Spinal cord (tissue), 10 donors: ENCODE measurements around the gene CCNG2. TPM values are rescaled to one million over a fixed set of nuclear protein-coding genes. Genes with fewer than 3 reads are reported as not detected.
A peak's percentile ranks its signal among the peaks of the same experiment; 100 is the strongest.

ENCODE experiments used
- DNase-seq, 6 donors: peaks; one replicate each; pipeline versions ENCODE4 v3.0.0 to v3.0.0-alpha.2; 2013 to 2015; ENCODE audit warnings: low spot score in 6 of 6, low read depth in 4 of 6
- H3K27ac ChIP-seq: one replicate; pipeline ENCODE4 v1.5.1; 2013; ENCODE audit warnings: low read depth, low read length, control low read depth
- H3K27me3 ChIP-seq: one replicate; pipeline ENCODE4 v1.6.1; 2013; ENCODE audit warnings: low read length; ENCODE audit not compliant: control insufficient read depth, insufficient read depth
- H3K36me3 ChIP-seq: one replicate; pipeline ENCODE4 v1.6.1; 2013; ENCODE audit warnings: low read length; ENCODE audit not compliant: control insufficient read depth, insufficient read depth
- H3K4me1 ChIP-seq: one replicate; pipeline ENCODE4 v1.6.1; 2013; ENCODE audit warnings: low read length; ENCODE audit not compliant: control insufficient read depth, insufficient read depth
- H3K4me3 ChIP-seq: one replicate; pipeline ENCODE4 v1.5.1; 2013; ENCODE audit warnings: low read depth, low read length, control low read depth
- H3K9me3 ChIP-seq: one replicate; pipeline ENCODE4 v1.6.1; 2013; ENCODE audit warnings: low read length; ENCODE audit not compliant: control insufficient read depth, insufficient read depth
- WGBS: methylation state at CpG from one replicate; pipeline ENCODE4 v1.1.5; 2013; ENCODE audit warnings: missing lambda C conversion rate; ENCODE audit not compliant: insufficient coverage; 5-methylcytosine and 5-hydroxymethylcytosine counted together
- polyA plus RNA-seq, 2 donors: library from polyadenylated mRNA; unstranded; fragments of 120-200 nt; gene quantifications; one replicate each; pipeline ENCODE4 v1.2.1, GENCODE V29; 2013; ENCODE audit not compliant: insufficient read length in 2 of 2
- total RNA-seq, 2 donors: library from RNA; depleted of rRNA in 1 of 2; stranded (reverse); fragments of 120-200 nt in 1 of 2; fragments of >200 nt in 1 of 2; gene quantifications; one replicate each; pipeline versions ENCODE4 v1.2.3 to v1.2.4, GENCODE V29; 2013 to 2014
- donor health status: healthy.

Gene CCNG2
- total and polyA plus RNA-seq, 4 donors: 45.7 to 62.1 (median 53.5) TPM

- 100% methylated on average over 1 of the region's 4 CpGs for WGBS
- Histone ChIP-seq H3K36me3 (no peaks in the 10 kb centered on the region), H3K27me3 (no peaks in the 10 kb centered on the region), H3K9me3 (no peaks in the 10 kb centered on the region), H3K4me1 (no peaks in the 10 kb centered on the region), H3K4me3 (no peak overlapping the region), H3K27ac (no peak overlapping the region)
- no peak for DNase-seq
These were observed 13.9 kb downstream of the CCNG2 start for GRCh38 chr4:77170926-77171325.

GRCh38 chr4:77172336-77172735 lies 15.3 kb downstream of the CCNG2 start:
- DNase-seq: no peak
- no peaks in the 10 kb centered on the region for H3K27me3 ChIP-seq

GRCh38 chr4:77174426-77174825 lies 17.4 kb downstream of the CCNG2 start:
- no peak overlapping the region for H3K27ac ChIP-seq
- DNase-seq: no peak
- no peaks in the 10 kb centered on the region for H3K9me3 ChIP-seq
- no peaks in the 10 kb centered on the region for H3K36me3 ChIP-seq
- 75% methylated on average over 3 of the region's 3 CpGs for WGBS
- H3K4me3 ChIP-seq: no peak overlapping the region
- H3K27me3 ChIP-seq: no peaks in the 10 kb centered on the region
- no peaks in the 10 kb centered on the region for H3K4me1 ChIP-seq

More at GRCh38 chr4:77172336-77172735, 15.3 kb downstream of the CCNG2 start:
- WGBS: no CpG with 5 or more reads among the region's 3 CpGs
- Histone ChIP-seq H3K4me1 (no peaks in the 10 kb centered on the region), H3K36me3 (no peaks in the 10 kb centered on the region), H3K27ac (no peak overlapping the region), H3K9me3 (no peaks in the 10 kb centered on the region), H3K4me3 (no peak overlapping the region)

- Histone ChIP-seq H3K4me1 (no peaks in the 10 kb centered on the region), H3K9me3 (no peaks in the 10 kb centered on the region), H3K27me3 (no peaks in the 10 kb centered on the region), H3K27ac (no peak overlapping the region), H3K36me3 (no peaks in the 10 kb centered on the region), H3K4me3 (no peak overlapping the region)
- WGBS: 22% methylated on average over 3 of the region's 3 CpGs
- DNase-seq: peak in 2 of 6 donors; percentile 25 to 33
These were observed 18.2 kb downstream of the CCNG2 start for GRCh38 chr4:77175201-77175611.

GRCh38 chr4:77176640-77177039 lies 19.6 kb downstream of the CCNG2 start:
- Histone ChIP-seq H3K36me3 (no peaks in the 10 kb centered on the region), H3K4me3 (no peak overlapping the region), H3K4me1 (no peaks in the 10 kb centered on the region), H3K27ac (no peak overlapping the region), H3K9me3 (no peaks in the 10 kb centered on the region), H3K27me3 (no peaks in the 10 kb centered on the region)
- DNase-seq: no peak
- WGBS: 37% methylated on average over 4 of the region's 6 CpGs

- Histone ChIP-seq H3K4me3 (no peak overlapping the region), H3K9me3 (no peaks in the 10 kb centered on the region), H3K4me1 (no peaks in the 10 kb centered on the region), H3K27me3 (no peaks in the 10 kb centered on the region), H3K27ac (no peak overlapping the region), H3K36me3 (no peaks in the 10 kb centered on the region)
- peak in 2 of 6 donors; percentile 48 to 51 for DNase-seq
- 11% methylated on average over 1 of the region's 3 CpGs for WGBS
These were observed 20.2 kb downstream of the CCNG2 start for GRCh38 chr4:77177199-77177598.

- Histone ChIP-seq H3K4me3 (no peak overlapping the region), H3K27me3 (no peaks in the 10 kb centered on the region), H3K36me3 (no peaks in the 10 kb centered on the region), H3K9me3 (no peaks in the 10 kb centered on the region), H3K27ac (no peak overlapping the region), H3K4me1 (no peaks in the 10 kb centered on the region)
- WGBS: 91% methylated on average over 1 of the region's 2 CpGs
- DNase-seq: no peak
These were observed 21.6 kb downstream of the CCNG2 start for GRCh38 chr4:77178560-77178959.

GRCh38 chr4:77179519-77179918 lies 22.5 kb downstream of the CCNG2 start:
- H3K4me3 ChIP-seq: no peak overlapping the region
- no peak overlapping the region for H3K27ac ChIP-seq
- DNase-seq: no peak

GRCh38 chr4:77181720-77182119 lies 24.7 kb downstream of the CCNG2 start:
- Histone ChIP-seq H3K27ac (no peak overlapping the region), H3K4me3 (no peak overlapping the region), H3K36me3 (no peaks in the 10 kb centered on the region), H3K4me1 (no peaks in the 10 kb centered on the region), H3K9me3 (no peaks in the 10 kb centered on the region), H3K27me3 (no peaks in the 10 kb centered on the region)
- DNase-seq: no peak
- 81% methylated on average over 2 of the region's 4 CpGs for WGBS

More at GRCh38 chr4:77179519-77179918, 22.5 kb downstream of the CCNG2 start:
- no peaks in the 10 kb centered on the region for H3K27me3 ChIP-seq
- H3K36me3 ChIP-seq: no peaks in the 10 kb centered on the region
- no peaks in the 10 kb centered on the region for H3K4me1 ChIP-seq
- no peaks in the 10 kb centered on the region for H3K9me3 ChIP-seq

- no peak overlapping the region for H3K27ac ChIP-seq
- no peaks in the 10 kb centered on the region for H3K36me3 ChIP-seq
- H3K4me1 ChIP-seq: no peaks in the 10 kb centered on the region
- H3K4me3 ChIP-seq: no peak overlapping the region
- 100% methylated on average over 2 of the region's 6 CpGs for WGBS
- no peak for DNase-seq
- H3K27me3 ChIP-seq: no peaks in the 10 kb centered on the region
- H3K9me3 ChIP-seq: no peaks in the 10 kb centered on the region
These were observed 26.9 kb downstream of the CCNG2 start for GRCh38 chr4:77183777-77184420.
